ENCODE data around the gene ATG9B. TPM values are rescaled to one million over a fixed set of nuclear protein-coding genes. Genes with fewer than 3 reads are reported as not detected.

The ATG9B gene
- total RNA-seq, 1 experiment from 2014 or later: 2.1 TPM

GRCh38 chr7:150968056-150968733 is 56.1 kb downstream of the ATG9B start:
- POLR2A ChIA-PET: no interaction called here
- no peak for DNase-seq (ENCODE audit: low read depth, low spot score)
- no peak overlapping the region for H2AFZ ChIP-seq (ENCODE audit: low read depth, low read length, poor library complexity, severe bottlenecking)
- intact Hi-C loops (cut with micrococcal nuclease): no loop called here
- ATAC-seq: no peak
- H3K36me3 ChIP-seq (ENCODE audit: control insufficient read depth in 1 of 2, insufficient read depth in 2 of 2, low read length in 2 of 2): no peaks in the 10 kb centered on the region
- no TSS peak for BruUV-seq (replicated peaks)
- RAD21 ChIA-PET (ENCODE audit: low non-redundant PET in 1 of 2, low total read pairs in 2 of 2, uncharacterized antibody in 2 of 2, unreplicated experiment in 2 of 2): no interaction called here
- no peak overlapping the region for H3K9ac ChIP-seq (ENCODE audit: low read length)
- H3K27ac ChIP-seq (ENCODE audit: low read depth, low read length): no peak overlapping the region
- H3K9me3 ChIP-seq (ENCODE audit: control insufficient read depth in 1 of 2, insufficient read depth in 1 of 2, low read depth in 1 of 2, low read length in 2 of 2): no peaks in the 10 kb centered on the region
- H3K9me2 ChIP-seq (ENCODE audit: insufficient read depth): no peaks in the 10 kb centered on the region
- H3K4me1 ChIP-seq (ENCODE audit: control insufficient read depth in 1 of 2, insufficient read depth in 2 of 2, low read length in 2 of 2): peaks cover 20 to 27% of the 10 kb centered on the region in 2 experiments
- H3K4me3 ChIP-seq (replicated peaks in 1 of 2; ENCODE audit: low read depth in 1 of 2, low read length in 2 of 2): no peak overlapping the region
- no peak overlapping the region for H3K4me2 ChIP-seq (ENCODE audit: low read length)
- no peaks in the 10 kb centered on the region for H3K79me2 ChIP-seq (ENCODE audit: insufficient read depth, low read length)
- CTCF ChIA-PET: interaction anchor here (1.6 kb wide), 1 partner anchor 39 kb away, joined by 4 read pairs; no protein-coding TSS in a partner anchor
- no peaks in the 10 kb centered on the region for H4K20me1 ChIP-seq (ENCODE audit: insufficient read depth)
- TF ChIP-seq ZBTB33 (IDR thresholded peaks at IDR 0.05; ENCODE audit: extremely low read depth, insufficient replicate concordance, low read length) (no peak), CTCF (IDR thresholded peaks at IDR 0.05 in 2 of 3, conservative IDR thresholded peaks at IDR 0.05 in 1 of 3; ENCODE audit: borderline replicate concordance in 1 of 3, insufficient read depth in 1 of 3, low read depth in 2 of 3, low read length in 2 of 3) (no peak), JUND (IDR thresholded peaks at IDR 0.05) (no peak), SIN3A (IDR thresholded peaks at IDR 0.05; ENCODE audit: low read depth) (no peak), ELF1 (IDR thresholded peaks at IDR 0.05; ENCODE audit: borderline replicate concordance, low read depth) (no peak), TCF7L2 (IDR thresholded peaks at IDR 0.05; ENCODE audit: borderline replicate concordance, extremely low read depth, insufficient read depth, insufficient read length) (no peak), YY1 (IDR thresholded peaks at IDR 0.05; ENCODE audit: extremely low read depth, insufficient replicate concordance, low read depth, low read length) (no peak), EGR1 (IDR thresholded peaks at IDR 0.05; ENCODE audit: low read depth) (no peak), SRF (IDR thresholded peaks at IDR 0.05; ENCODE audit: low read depth) (no peak), CBX3 (IDR thresholded peaks at IDR 0.05; ENCODE audit: low read depth) (no peak), POLR2A (IDR thresholded peaks at IDR 0.05; ENCODE audit: borderline replicate concordance, extremely low read depth, insufficient read depth, insufficient read length) (no peak), SP1 (IDR thresholded peaks at IDR 0.05; ENCODE audit: low read depth) (no peak), EZH2phosphoT487 (IDR thresholded peaks at IDR 0.05; ENCODE audit: borderline replicate concordance) (no peak), EZH2 (IDR thresholded peaks at IDR 0.05) (no peak)
- no peaks in the 10 kb centered on the region for H3K27me3 ChIP-seq (ENCODE audit: insufficient read depth, low read length)
